ENCODE results near the gene ABHD2. TPM values are rescaled to one million over a fixed set of nuclear protein-coding genes. Genes with fewer than 3 reads are reported as not detected.

Gene ABHD2
- total and polyA plus RNA-seq, 9 of the 15 experiments (the other 6 are each of a cell fraction or from before 2014, with no cell fraction given), result 16.9 to 99.8 (median 47.5) TPM

- CTCF ChIA-PET (ENCODE audit: low intra/inter-chr PET ratio), result no interaction called here
Observed at GRCh38 chr15:89112341-89112971, 24.2 kb downstream of the ABHD2 start.

More at GRCh38 chr15:89112341-89112971, 24.2 kb downstream of the ABHD2 start:
- H3K27me3 ChIP-seq (ENCODE audit: control insufficient read depth in 2 of 2, insufficient read depth in 2 of 2, low read length in 2 of 2), result no peaks in the 10 kb centered on the region
- in situ Hi-C loops (cut with MboI) (no loop called here), intact Hi-C loops (cut with micrococcal nuclease) (no loop called here)
- no TSS peak for BruUV-seq (replicated peaks)
- H3K4me2 ChIP-seq (ENCODE audit: insufficient read depth, low read length), result no peak overlapping the region
- H3K27ac ChIP-seq (ENCODE audit: extremely low read depth, low read depth, low read length), result no peak overlapping the region
- H3K9ac ChIP-seq (ENCODE audit: insufficient read depth in 1 of 2, low read depth in 2 of 2, low read length in 2 of 2), result no peak overlapping the region
- DNase-seq (ENCODE audit: extremely low read depth in 1 of 4, low spot score in 3 of 4), result no peak
- H3K4me1 ChIP-seq (replicated peaks in 1 of 2; ENCODE audit: control insufficient read depth in 2 of 2, insufficient read depth in 2 of 2, low read length in 2 of 2), result peaks cover 4 to 40% of the 10 kb centered on the region in 2 experiments; a peak in 4 of 5 replicates
- peaks cover 74% of the 10 kb centered on the region for H3K79me2 ChIP-seq (ENCODE audit: control insufficient read depth, insufficient read depth, low read length)
- WGBS (ENCODE audit: insufficient coverage, low coverage, missing lambda C conversion rate), result 85% methylated on average over 1 of the region's 1 CpG
- H3K9me3 ChIP-seq (replicated peaks; ENCODE audit: control insufficient read depth, insufficient read depth, low read depth, low read length), result no peaks in the 10 kb centered on the region
- H3K4me3 ChIP-seq, result no peak overlapping the region
- no peak overlapping the region for H2AFZ ChIP-seq (ENCODE audit: low read depth, low read length)
- no peak for FAIRE-seq
- no peaks in the 10 kb centered on the region for H4K20me1 ChIP-seq (replicated peaks; ENCODE audit: control insufficient read depth, insufficient read depth, low read length)
- TF ChIP-seq ZNF592 (IDR thresholded peaks at IDR 0.05) (no peak), USF1 (CRISPR knock-in tag; IDR thresholded peaks at IDR 0.05) (peak; percentile 20; the same call in 1 of the 2 replicates), FOSL1 (tag; conservative IDR thresholded peaks at IDR 0.05) (peak; percentile 33; the same call in 1 of the 2 replicates), HDAC6 (IDR thresholded peaks at IDR 0.05; ENCODE audit: low read depth, low read length) (no peak), RFX5 (IDR thresholded peaks at IDR 0.05; ENCODE audit: low read depth, low read length) (no peak), CREBBP (IDR thresholded peaks at IDR 0.05; ENCODE audit: low read depth, low read length) (no peak)
- H3K36me3 ChIP-seq (ENCODE audit: control insufficient read depth, insufficient read depth, low read length), result peaks cover 69% of the 10 kb centered on the region
- POLR2A ChIA-PET, result interaction anchor here (0.5 to 4.0 kb wide), 5 partner anchors 8 to 23 kb away, joined by 3 to 20 read pairs (median 3); partner anchors contain the start of gene ABHD2
- ATAC-seq, result no peak
- H3K9me1 ChIP-seq (ENCODE audit: control insufficient read depth, insufficient read depth, low read length), result no peaks in the 10 kb centered on the region
